Neural progenitor cell (in vitro differentiated cells): ENCODE results near the gene ZDHHC13.

Experiments
- CTCF ChIP-seq: fragments of 200-600 bp; sonication (generic); IDR thresholded peaks from 2 replicates; pipeline ENCODE4 v1.5.1; 2017; ENCODE audit warnings: antibody characterized with exemption, mild to moderate bottlenecking
- EZH2 ChIP-seq: fragments of 200-600 bp; sonication (generic); IDR thresholded peaks from 2 replicates; pipeline ENCODE4 v1.6.1; 2017; ENCODE audit warnings: antibody characterized with exemption, mild to moderate bottlenecking, moderate library complexity
- EZH2phosphoT487 ChIP-seq: fragments of 200-600 bp; sonication (generic); IDR thresholded peaks from 2 replicates; pipeline ENCODE4 v1.6.1; 2017; ENCODE audit warnings: antibody characterized with exemption

GRCh38 chr11:19199048-19199447 is 82.1 kb downstream of the ZDHHC13 start:
- TF ChIP-seq CTCF (no peak), EZH2 (no peak), EZH2phosphoT487 (no peak)
